ENCODE results near the gene CDH23. TPM values are rescaled to one million over a fixed set of nuclear protein-coding genes. Genes with fewer than 3 reads are reported as not detected.

Gene CDH23
- total and polyA plus RNA-seq, 7 donors, result 1.00 to 3.8 (median 1.9) TPM

- H3K27me3 ChIP-seq (ENCODE audit: insufficient read depth in 3 of 3, low read length in 2 of 3), result no peaks in the 10 kb centered on the region
- WGBS, 3 donors, result 88 to 93% (median 92%) methylated on average over 6 of the region's 6 CpGs
- peaks cover 6% of the 10 kb centered on the region for H3K4me1 ChIP-seq
- no peaks in the 10 kb centered on the region for H3K9me3 ChIP-seq
- no peak for TF ChIP-seq CTCF (IDR thresholded peaks at IDR 0.05)
- peaks cover 0 to 3% of the 10 kb centered on the region in 2 donors for H3K36me3 ChIP-seq (ENCODE audit: insufficient read depth in 1 of 2, low read depth in 1 of 2)
- intact Hi-C loops (cut with DNase I), result no loop called here
- no peak overlapping the region for H3K4me3 ChIP-seq
- DNase-seq (peak in 1 of 2 donors; percentile 23), ATAC-seq (no peak)
- no peak overlapping the region for H3K27ac ChIP-seq
Measured at GRCh38 chr10:71351087-71351486, 45.6 kb upstream of the CDH23 start.

GRCh38 chr10:71351628-71352319, 44.9 kb upstream of the CDH23 start:
- H3K9me3 ChIP-seq, result no peaks in the 10 kb centered on the region
- H3K27ac ChIP-seq, result no peak overlapping the region
- intact Hi-C loops (cut with DNase I), result no loop called here
- TF ChIP-seq CTCF (IDR thresholded peaks at IDR 0.05), result no peak
- DNase-seq (peak; percentile 34 to 74), ATAC-seq (peak; percentile 62 to 86 (median 70))
- no peak overlapping the region for H3K4me3 ChIP-seq
- 42 to 63% (median 47%) methylated on average over 14 of the region's 14 CpGs for WGBS, 3 donors
- peaks cover 0 to 8% of the 10 kb centered on the region in 2 donors for H3K36me3 ChIP-seq (ENCODE audit: insufficient read depth in 1 of 2, low read depth in 1 of 2)
- no peaks in the 10 kb centered on the region for H3K27me3 ChIP-seq (ENCODE audit: insufficient read depth in 3 of 3, low read length in 2 of 3)
- H3K4me1 ChIP-seq, result peaks cover 6% of the 10 kb centered on the region

GRCh38 chr10:71353639-71354038, 43.1 kb upstream of the CDH23 start:
- Histone ChIP-seq H3K9me3 (no peaks in the 10 kb centered on the region), H3K4me3 (no peak overlapping the region), H3K36me3 (ENCODE audit: insufficient read depth in 1 of 2, low read depth in 1 of 2) (peaks cover 0 to 12% of the 10 kb centered on the region in 2 donors), H3K27ac (no peak overlapping the region), H3K27me3 (ENCODE audit: insufficient read depth in 3 of 3, low read length in 2 of 3) (no peaks in the 10 kb centered on the region), H3K4me1 (peaks cover 6% of the 10 kb centered on the region)
- DNase-seq (no peak), ATAC-seq (no peak)
- TF ChIP-seq CTCF (IDR thresholded peaks at IDR 0.05), result no peak
- WGBS, 3 donors, result 72 to 83% (median 74%) methylated on average over 9 of the region's 9 CpGs
- intact Hi-C loops (cut with DNase I), result no loop called here

GRCh38 chr10:71354776-71355175, 41.9 kb upstream of the CDH23 start:
- no peaks in the 10 kb centered on the region for H3K9me3 ChIP-seq
- WGBS, 3 donors, result 85 to 91% (median 91%) methylated on average over 7 of the region's 7 CpGs
- no peak for TF ChIP-seq CTCF (IDR thresholded peaks at IDR 0.05)
- no peak for DNase-seq
- H3K36me3 ChIP-seq (ENCODE audit: insufficient read depth in 1 of 2, low read depth in 1 of 2), result peaks cover 0 to 12% of the 10 kb centered on the region in 2 donors
- H3K27ac ChIP-seq, result no peak overlapping the region
- peaks cover 6% of the 10 kb centered on the region for H3K4me1 ChIP-seq
- H3K4me3 ChIP-seq, result no peak overlapping the region
- no peaks in the 10 kb centered on the region for H3K27me3 ChIP-seq (ENCODE audit: insufficient read depth in 3 of 3, low read length in 2 of 3)
- ATAC-seq, result no peak
- intact Hi-C loops (cut with DNase I), result no loop called here

GRCh38 chr10:71355886-71356285, 40.8 kb upstream of the CDH23 start:
- Histone ChIP-seq H3K27me3 (ENCODE audit: insufficient read depth in 3 of 3, low read length in 2 of 3) (no peaks in the 10 kb centered on the region), H3K4me3 (no peak overlapping the region), H3K4me1 (peaks cover 6% of the 10 kb centered on the region), H3K36me3 (ENCODE audit: insufficient read depth in 1 of 2, low read depth in 1 of 2) (peaks cover 0 to 12% of the 10 kb centered on the region in 2 donors), H3K27ac (no peak overlapping the region), H3K9me3 (no peaks in the 10 kb centered on the region)
- no peak for TF ChIP-seq CTCF (IDR thresholded peaks at IDR 0.05)
- DNase-seq (no peak), ATAC-seq (no peak)
- intact Hi-C loops (cut with DNase I), result no loop called here
- 89 to 92% (median 89%) methylated on average over 8 to 12 of the region's 12 CpGs for WGBS, 3 donors

Data from psoas muscle (tissue), 8 donors.